Esophagus muscularis mucosa (tissue), 4 donors: ENCODE results near the gene DLG1.

Experiments used
- CTCF ChIP-seq, 3 experiments: fragments of 200-600 bp in 2 of 3; fragments of 450-650 bp in 1 of 3; sonication (generic) in 2 of 3; IDR thresholded peaks; one replicate each; pipeline ENCODE4 v1.5.1; 2017 to 2019; ENCODE audit warnings: antibody characterized with exemption in 3 of 3, mild to moderate bottlenecking in 2 of 3, moderate library complexity in 1 of 3
- EP300 ChIP-seq: sonication (generic); formaldehyde crosslinking; IDR thresholded peaks from one replicate; pipeline ENCODE4 v1.6.1; 2017; ENCODE audit warnings: antibody characterized with exemption
- POLR2A ChIP-seq: fragments of 450-650 bp; IDR thresholded peaks from one replicate; pipeline ENCODE4 v1.6.1; 2017; ENCODE audit warnings: antibody characterized with exemption, moderate library complexity, mild to moderate bottlenecking, low read depth

GRCh38 chr3:197151580-197151979, 146.8 kb downstream of the DLG1 start:
- TF ChIP-seq POLR2A (no peak), CTCF (IDR thresholded peaks at IDR 0.05) (no peak), EP300 (no peak)
